Calu3 (cell line): Measurements from ENCODE around the gene LRRC38. TPM values are rescaled to one million over a fixed set of nuclear protein-coding genes. Genes with fewer than 3 reads are reported as not detected.

Experiments
- BruUV-seq: library from RNA; stranded (reverse); fragments of 400-500 nt; replicated peaks from 2 replicates; lab custom pipeline; 2021; lab: Mats Ljungman, UMichigan
- CTCF ChIA-PET: fragments of 300-600 bp; sonication (Branson Sonifier 250); formaldehyde crosslinking; loops from one replicate; lab custom pipeline; 2022; ENCODE audit warnings: antibody characterized with exemption; lab: Charles Lee
- DNase-seq: peaks from one replicate; pipeline ENCODE4 v3.0.0; 2022
- H3K27ac Mint-ChIP-seq: one replicate; pipeline ENCODE4 v1.8.0; 2022; ENCODE audit warnings: mixed read lengths; ENCODE audit not compliant: unreplicated experiment
- H3K27me3 Mint-ChIP-seq: one replicate; pipeline ENCODE4 v1.8.0; 2022; ENCODE audit warnings: mixed read lengths; ENCODE audit not compliant: unreplicated experiment
- H3K36me3 Mint-ChIP-seq: one replicate; pipeline ENCODE4 v1.8.0; 2022; ENCODE audit warnings: mild to moderate bottlenecking, moderate library complexity, mixed read lengths; ENCODE audit not compliant: insufficient read depth, unreplicated experiment
- H3K4me1 Mint-ChIP-seq: one replicate; pipeline ENCODE4 v1.8.0; 2022; ENCODE audit warnings: mild to moderate bottlenecking, low read depth, mixed read lengths; ENCODE audit not compliant: unreplicated experiment
- H3K4me3 Mint-ChIP-seq: one replicate; pipeline ENCODE4 v1.8.0; 2022; ENCODE audit warnings: mild to moderate bottlenecking, low read depth, moderate library complexity, mixed read lengths; ENCODE audit not compliant: unreplicated experiment
- H3K9me3 Mint-ChIP-seq: one replicate; pipeline ENCODE4 v1.8.0; 2022; ENCODE audit warnings: low read depth, mixed read lengths; ENCODE audit not compliant: unreplicated experiment
- intact Hi-C: fragments of 100-400 bp; cut with micrococcal nuclease; formaldehyde crosslinking; loops from one replicate; pipeline ENCODE4 v1.10.0; 2022; ENCODE audit not compliant: unreplicated experiment
- total RNA-seq: library from RNA; stranded (reverse); gene quantifications from 2 replicates; pipeline ENCODE4 v1.2.3, GENCODE V29; 2022
- TF ChIP-seq, protein P1 (sequence below): fragments of 200-600 bp; IDR thresholded peaks from one replicate; pipeline ENCODE4 v1.8.0; 2022; ENCODE audit warnings: antibody characterized with exemption; ENCODE audit not compliant: unreplicated experiment

The LRRC38 gene
- total RNA-seq, 1 experiment from 2014 or later: not detected

DNA sequence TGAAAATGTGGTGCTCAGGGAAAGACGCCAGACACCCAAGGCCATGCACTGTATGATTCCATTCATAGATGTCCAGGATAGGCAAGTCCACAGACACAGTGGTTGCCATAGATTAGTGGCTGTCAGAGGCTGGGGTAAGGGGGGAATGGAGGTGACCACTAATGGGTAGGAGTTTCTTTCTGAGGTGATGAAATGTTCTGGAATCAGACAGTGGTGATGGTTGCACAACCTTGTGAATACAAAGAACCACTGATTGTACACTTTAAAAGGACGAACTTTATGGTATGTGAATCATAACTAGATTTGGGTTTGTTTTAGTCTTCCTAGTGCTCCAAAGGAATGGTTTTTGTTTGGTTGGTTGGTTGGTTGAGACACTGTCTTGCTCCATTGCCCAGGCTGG is 51.8 kb downstream of the LRRC38 start:
- intact Hi-C loops: no loop called here
- no peak overlapping the region for H3K27ac Mint-ChIP-seq

DNA sequence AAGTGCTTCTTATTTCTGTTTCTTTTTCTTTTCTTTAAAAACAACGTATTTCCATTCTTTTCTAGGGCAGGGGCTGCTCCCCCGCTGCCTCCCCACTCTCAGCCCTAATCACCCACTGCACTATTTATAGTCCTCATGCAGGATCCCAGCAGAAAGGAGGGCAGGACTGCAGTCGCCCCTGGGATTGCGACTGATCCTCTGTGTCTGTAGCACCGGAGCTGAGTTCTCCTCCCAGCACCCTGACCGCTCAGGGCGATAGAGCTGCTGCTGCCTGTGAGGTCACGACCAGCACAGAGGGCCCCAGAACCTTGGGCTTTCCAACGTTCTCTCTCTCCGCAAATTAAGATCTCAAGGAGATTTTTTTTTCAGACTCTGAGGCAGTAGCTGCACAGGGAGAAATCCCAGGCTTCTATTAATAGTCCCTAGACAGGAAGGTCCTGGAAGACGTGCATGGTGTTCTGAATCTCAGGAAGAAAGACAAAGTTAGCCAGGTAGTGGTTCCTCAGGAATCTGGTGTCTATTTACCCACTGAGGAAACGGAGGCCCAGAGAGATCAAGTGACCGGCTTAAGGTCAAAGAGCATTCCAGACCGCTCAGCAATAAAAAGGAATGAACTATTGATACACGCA is 56.8 kb downstream of the LRRC38 start:
- intact Hi-C loops: no loop called here

More for the DNA sequence above, 51.8 kb downstream of the LRRC38 start:
- no peak for DNase-seq
- CTCF ChIA-PET: no interaction called here
- H3K27me3 Mint-ChIP-seq: no peaks in the 10 kb centered on the region
- H3K36me3 Mint-ChIP-seq: no peaks in the 10 kb centered on the region
- TF ChIP-seq, protein P1, sequence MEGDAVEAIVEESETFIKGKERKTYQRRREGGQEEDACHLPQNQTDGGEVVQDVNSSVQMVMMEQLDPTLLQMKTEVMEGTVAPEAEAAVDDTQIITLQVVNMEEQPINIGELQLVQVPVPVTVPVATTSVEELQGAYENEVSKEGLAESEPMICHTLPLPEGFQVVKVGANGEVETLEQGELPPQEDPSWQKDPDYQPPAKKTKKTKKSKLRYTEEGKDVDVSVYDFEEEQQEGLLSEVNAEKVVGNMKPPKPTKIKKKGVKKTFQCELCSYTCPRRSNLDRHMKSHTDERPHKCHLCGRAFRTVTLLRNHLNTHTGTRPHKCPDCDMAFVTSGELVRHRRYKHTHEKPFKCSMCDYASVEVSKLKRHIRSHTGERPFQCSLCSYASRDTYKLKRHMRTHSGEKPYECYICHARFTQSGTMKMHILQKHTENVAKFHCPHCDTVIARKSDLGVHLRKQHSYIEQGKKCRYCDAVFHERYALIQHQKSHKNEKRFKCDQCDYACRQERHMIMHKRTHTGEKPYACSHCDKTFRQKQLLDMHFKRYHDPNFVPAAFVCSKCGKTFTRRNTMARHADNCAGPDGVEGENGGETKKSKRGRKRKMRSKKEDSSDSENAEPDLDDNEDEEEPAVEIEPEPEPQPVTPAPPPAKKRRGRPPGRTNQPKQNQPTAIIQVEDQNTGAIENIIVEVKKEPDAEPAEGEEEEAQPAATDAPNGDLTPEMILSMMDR: no peak
- no TSS peak for BruUV-seq
- H3K4me1 Mint-ChIP-seq: no peaks in the 10 kb centered on the region
- H3K4me3 Mint-ChIP-seq: no peak overlapping the region
- peaks cover 11% of the 10 kb centered on the region for H3K9me3 Mint-ChIP-seq

DNA sequence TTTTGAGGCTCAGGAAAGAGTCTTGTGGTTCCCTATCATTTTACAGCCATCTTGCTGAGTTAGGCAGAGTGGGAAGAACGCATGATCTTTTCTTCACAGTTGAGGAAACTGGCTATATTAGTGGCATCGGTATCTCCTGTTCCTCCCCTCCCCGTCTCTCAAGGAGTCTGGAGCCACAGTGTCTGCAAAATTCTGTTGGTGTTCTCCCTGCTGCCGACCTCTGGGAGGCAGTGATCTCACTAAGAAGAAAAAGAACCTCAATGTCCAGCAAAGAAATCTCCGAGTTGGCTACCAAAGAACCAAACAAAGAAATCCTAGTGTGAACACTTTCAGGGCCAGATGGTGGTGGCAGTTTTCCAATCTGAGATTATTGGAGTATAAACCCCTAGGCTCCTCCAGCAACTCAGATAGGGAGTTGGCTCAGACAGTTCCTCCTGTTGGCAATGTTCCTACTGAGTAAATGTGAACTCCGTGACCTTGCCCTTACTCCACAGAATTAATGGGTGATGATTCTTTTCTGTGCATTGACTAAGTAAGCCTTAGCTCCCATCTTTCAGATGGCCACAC is 62.3 kb downstream of the LRRC38 start:
- H3K36me3 Mint-ChIP-seq: no peaks in the 10 kb centered on the region
- no TSS peak for BruUV-seq
- CTCF ChIA-PET: no interaction called here
- intact Hi-C loops: no loop called here
- H3K27ac Mint-ChIP-seq: no peak overlapping the region
- DNase-seq: no peak
- H3K4me3 Mint-ChIP-seq: no peak overlapping the region
- no peaks in the 10 kb centered on the region for H3K9me3 Mint-ChIP-seq
- H3K27me3 Mint-ChIP-seq: no peaks in the 10 kb centered on the region
- no peaks in the 10 kb centered on the region for H3K4me1 Mint-ChIP-seq
- TF ChIP-seq, protein P1: no peak

More for the DNA sequence above, 56.8 kb downstream of the LRRC38 start:
- Mint-ChIP-seq H3K4me1 (no peaks in the 10 kb centered on the region), H3K27me3 (no peaks in the 10 kb centered on the region), H3K9me3 (peaks cover 6% of the 10 kb centered on the region), H3K4me3 (no peak overlapping the region), H3K36me3 (no peaks in the 10 kb centered on the region), H3K27ac (no peak overlapping the region)
- DNase-seq: no peak
- BruUV-seq: no TSS peak
- TF ChIP-seq, protein P1: no peak
- CTCF ChIA-PET: no interaction called here

DNA sequence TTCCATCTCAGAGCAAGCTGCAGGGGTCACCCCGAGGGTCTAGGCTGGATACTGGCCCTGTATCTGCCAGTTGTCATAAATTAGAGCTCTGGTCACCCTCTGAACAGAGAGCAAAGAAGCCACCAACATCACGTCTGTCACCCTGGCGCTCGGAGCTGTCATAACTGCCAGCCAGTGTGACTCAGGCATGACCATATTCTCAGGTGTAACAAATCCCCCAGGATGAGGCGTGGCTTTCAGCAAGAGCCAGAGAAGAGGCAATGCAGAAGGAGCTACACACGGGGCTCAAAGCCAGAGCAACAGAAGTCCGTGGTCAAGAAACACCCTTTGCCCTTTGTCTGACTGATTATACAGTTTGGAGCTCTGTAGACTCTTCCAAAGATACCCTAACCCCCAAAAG is 63.6 kb downstream of the LRRC38 start:
- intact Hi-C loops: no loop called here
- no peak overlapping the region for H3K4me3 Mint-ChIP-seq
- no TSS peak for BruUV-seq
- no peak for DNase-seq
- no peaks in the 10 kb centered on the region for H3K27me3 Mint-ChIP-seq
- CTCF ChIA-PET: no interaction called here
- no peaks in the 10 kb centered on the region for H3K9me3 Mint-ChIP-seq
- TF ChIP-seq, protein P1: no peak
- H3K36me3 Mint-ChIP-seq: no peaks in the 10 kb centered on the region
- H3K27ac Mint-ChIP-seq: no peak overlapping the region
- no peaks in the 10 kb centered on the region for H3K4me1 Mint-ChIP-seq
